ENCODE results near the gene REEP3. TPM values are rescaled to one million over a fixed set of nuclear protein-coding genes. Genes with fewer than 3 reads are reported as not detected.

Gene REEP3
- polyA plus RNA-seq, 1 donor from 2014 or later = 6.9 TPM

GRCh38 chr10:63483983-63484382 lies 37.2 kb upstream of the REEP3 start:
- H3K27me3 ChIP-seq (ENCODE audit: insufficient read depth, low read depth, low read length) = no peaks in the 10 kb centered on the region
- H3K36me3 ChIP-seq (ENCODE audit: insufficient read depth, low read length) = no peaks in the 10 kb centered on the region
- H3K79me2 ChIP-seq (replicated peaks; ENCODE audit: insufficient read depth, low read length) = peaks cover 17% of the 10 kb centered on the region
- no peak overlapping the region for H3K4me3 ChIP-seq (ENCODE audit: low read length)
- no peaks in the 10 kb centered on the region for H4K20me1 ChIP-seq (ENCODE audit: insufficient read depth)
- no peaks in the 10 kb centered on the region for H3F3A ChIP-seq (ENCODE audit: insufficient read depth, low read length, poor library complexity, severe bottlenecking)
- no peak overlapping the region for H3K4me2 ChIP-seq (ENCODE audit: low read length)
- H3K9ac ChIP-seq (ENCODE audit: low read length) = no peak overlapping the region
- H3K27ac ChIP-seq (ENCODE audit: low read length) = no peak overlapping the region
- H3K9me3 ChIP-seq (ENCODE audit: low read length) = no peaks in the 10 kb centered on the region
- TF ChIP-seq EZH2 (IDR thresholded peaks at IDR 0.05; ENCODE audit: borderline replicate concordance, insufficient read depth, low read length, poor library complexity, severe bottlenecking) (no peak), MXI1 (conservative IDR thresholded peaks at IDR 0.05; ENCODE audit: poor library complexity, severe bottlenecking) (no peak), SMC3 (conservative IDR thresholded peaks at IDR 0.05; ENCODE audit: poor library complexity) (no peak), POLR2AphosphoS5 (IDR thresholded peaks at IDR 0.05) (no peak), TAF1 (IDR thresholded peaks at IDR 0.05; ENCODE audit: low read depth) (no peak), EP300 (conservative IDR thresholded peaks at IDR 0.05; ENCODE audit: poor library complexity, severe bottlenecking) (no peak)
- TF ChIP-seq, protein P1, sequence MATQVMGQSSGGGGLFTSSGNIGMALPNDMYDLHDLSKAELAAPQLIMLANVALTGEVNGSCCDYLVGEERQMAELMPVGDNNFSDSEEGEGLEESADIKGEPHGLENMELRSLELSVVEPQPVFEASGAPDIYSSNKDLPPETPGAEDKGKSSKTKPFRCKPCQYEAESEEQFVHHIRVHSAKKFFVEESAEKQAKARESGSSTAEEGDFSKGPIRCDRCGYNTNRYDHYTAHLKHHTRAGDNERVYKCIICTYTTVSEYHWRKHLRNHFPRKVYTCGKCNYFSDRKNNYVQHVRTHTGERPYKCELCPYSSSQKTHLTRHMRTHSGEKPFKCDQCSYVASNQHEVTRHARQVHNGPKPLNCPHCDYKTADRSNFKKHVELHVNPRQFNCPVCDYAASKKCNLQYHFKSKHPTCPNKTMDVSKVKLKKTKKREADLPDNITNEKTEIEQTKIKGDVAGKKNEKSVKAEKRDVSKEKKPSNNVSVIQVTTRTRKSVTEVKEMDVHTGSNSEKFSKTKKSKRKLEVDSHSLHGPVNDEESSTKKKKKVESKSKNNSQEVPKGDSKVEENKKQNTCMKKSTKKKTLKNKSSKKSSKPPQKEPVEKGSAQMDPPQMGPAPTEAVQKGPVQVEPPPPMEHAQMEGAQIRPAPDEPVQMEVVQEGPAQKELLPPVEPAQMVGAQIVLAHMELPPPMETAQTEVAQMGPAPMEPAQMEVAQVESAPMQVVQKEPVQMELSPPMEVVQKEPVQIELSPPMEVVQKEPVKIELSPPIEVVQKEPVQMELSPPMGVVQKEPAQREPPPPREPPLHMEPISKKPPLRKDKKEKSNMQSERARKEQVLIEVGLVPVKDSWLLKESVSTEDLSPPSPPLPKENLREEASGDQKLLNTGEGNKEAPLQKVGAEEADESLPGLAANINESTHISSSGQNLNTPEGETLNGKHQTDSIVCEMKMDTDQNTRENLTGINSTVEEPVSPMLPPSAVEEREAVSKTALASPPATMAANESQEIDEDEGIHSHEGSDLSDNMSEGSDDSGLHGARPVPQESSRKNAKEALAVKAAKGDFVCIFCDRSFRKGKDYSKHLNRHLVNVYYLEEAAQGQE (IDR thresholded peaks at IDR 0.05; ENCODE audit: borderline replicate concordance) = no peak
- H3K9me2 ChIP-seq (ENCODE audit: insufficient read depth, low read length) = no peaks in the 10 kb centered on the region
- H2AFZ ChIP-seq (ENCODE audit: low read depth, low read length) = no peak overlapping the region

DNA sequence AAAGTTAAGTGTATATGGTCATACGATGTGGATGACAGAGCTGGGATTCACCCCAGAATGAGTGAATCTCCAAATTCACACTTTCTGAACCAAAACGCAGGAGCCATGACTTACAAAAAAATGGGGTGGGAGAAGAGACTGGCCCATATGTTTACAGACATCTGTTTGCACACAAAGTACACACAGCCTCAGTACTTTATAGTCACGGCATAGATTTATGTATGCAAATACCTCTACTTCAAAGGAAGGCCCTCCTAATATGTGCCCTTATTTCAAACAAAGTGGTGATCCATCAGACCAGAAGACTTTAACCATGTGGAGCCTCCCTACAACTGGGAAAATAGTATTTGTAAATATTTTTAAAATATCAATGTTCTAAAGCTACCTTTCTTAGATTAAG lies 33.2 kb upstream of the REEP3 start:
- H3K4me2 ChIP-seq (ENCODE audit: low read length) = no peak overlapping the region
- no peaks in the 10 kb centered on the region for H3K27me3 ChIP-seq (ENCODE audit: insufficient read depth, low read depth, low read length)
- no peak overlapping the region for H3K4me3 ChIP-seq (ENCODE audit: low read length)
- no peaks in the 10 kb centered on the region for H3K9me2 ChIP-seq (ENCODE audit: insufficient read depth, low read length)
- H4K20me1 ChIP-seq (ENCODE audit: insufficient read depth) = no peaks in the 10 kb centered on the region
- no peaks in the 10 kb centered on the region for H3K36me3 ChIP-seq (ENCODE audit: insufficient read depth, low read length)
- no peak overlapping the region for H3K9ac ChIP-seq (ENCODE audit: low read length)
- no peak overlapping the region for H3K27ac ChIP-seq (ENCODE audit: low read length)
- peaks cover 31% of the 10 kb centered on the region for H3K79me2 ChIP-seq (replicated peaks; ENCODE audit: insufficient read depth, low read length)
- H3F3A ChIP-seq (ENCODE audit: insufficient read depth, low read length, poor library complexity, severe bottlenecking) = no peaks in the 10 kb centered on the region
- no peak for TF ChIP-seq EZH2 (IDR thresholded peaks at IDR 0.05; ENCODE audit: borderline replicate concordance, insufficient read depth, low read length, poor library complexity, severe bottlenecking)
- TF ChIP-seq RAD21 (conservative IDR thresholded peaks at IDR 0.05) = no peak
- TF ChIP-seq SMC3 (conservative IDR thresholded peaks at IDR 0.05; ENCODE audit: poor library complexity) = no peak
- TF ChIP-seq MXI1 (conservative IDR thresholded peaks at IDR 0.05; ENCODE audit: poor library complexity, severe bottlenecking) = no peak
- no peak for TF ChIP-seq POLR2AphosphoS5 (IDR thresholded peaks at IDR 0.05)
- no peaks in the 10 kb centered on the region for H3K9me3 ChIP-seq (ENCODE audit: low read length)
- no peak overlapping the region for H2AFZ ChIP-seq (ENCODE audit: low read depth, low read length)

DNA sequence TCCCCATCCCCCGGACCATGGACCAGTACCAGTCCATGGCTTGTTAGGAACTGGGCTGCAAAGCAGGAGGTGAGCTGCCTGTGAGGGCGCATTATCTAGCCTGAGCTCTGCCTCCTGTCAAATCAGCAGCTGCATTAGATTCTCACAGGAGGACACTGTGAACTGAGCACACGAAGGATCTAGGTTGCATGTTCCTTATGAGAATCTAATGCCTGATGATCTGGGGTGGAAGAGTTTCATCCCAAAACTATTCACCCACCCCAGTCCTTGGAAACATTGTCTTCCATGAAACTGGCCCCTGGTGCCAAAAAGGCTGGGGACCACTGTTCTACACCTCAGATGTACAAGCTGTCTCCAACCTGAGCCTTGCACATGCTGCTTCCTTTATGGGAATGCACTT lies 31.4 kb upstream of the REEP3 start:
- Histone ChIP-seq H3K4me3 (ENCODE audit: low read length) (no peak overlapping the region), H4K20me1 (ENCODE audit: insufficient read depth) (no peaks in the 10 kb centered on the region), H3K27ac (ENCODE audit: low read length) (no peak overlapping the region), H3K9me3 (ENCODE audit: low read length) (no peaks in the 10 kb centered on the region), H3K9me2 (ENCODE audit: insufficient read depth, low read length) (no peaks in the 10 kb centered on the region), H3K36me3 (ENCODE audit: insufficient read depth, low read length) (no peaks in the 10 kb centered on the region), H3K4me2 (ENCODE audit: low read length) (no peak overlapping the region), H2AFZ (ENCODE audit: low read depth, low read length) (no peak overlapping the region), H3K79me2 (replicated peaks; ENCODE audit: insufficient read depth, low read length) (peaks cover 32% of the 10 kb centered on the region), H3K27me3 (ENCODE audit: insufficient read depth, low read depth, low read length) (no peaks in the 10 kb centered on the region), H3K9ac (ENCODE audit: low read length) (no peak overlapping the region), H3F3A (ENCODE audit: insufficient read depth, low read length, poor library complexity, severe bottlenecking) (no peaks in the 10 kb centered on the region)
- no peak for TF ChIP-seq RAD21 (conservative IDR thresholded peaks at IDR 0.05)
- TF ChIP-seq, protein P2, sequence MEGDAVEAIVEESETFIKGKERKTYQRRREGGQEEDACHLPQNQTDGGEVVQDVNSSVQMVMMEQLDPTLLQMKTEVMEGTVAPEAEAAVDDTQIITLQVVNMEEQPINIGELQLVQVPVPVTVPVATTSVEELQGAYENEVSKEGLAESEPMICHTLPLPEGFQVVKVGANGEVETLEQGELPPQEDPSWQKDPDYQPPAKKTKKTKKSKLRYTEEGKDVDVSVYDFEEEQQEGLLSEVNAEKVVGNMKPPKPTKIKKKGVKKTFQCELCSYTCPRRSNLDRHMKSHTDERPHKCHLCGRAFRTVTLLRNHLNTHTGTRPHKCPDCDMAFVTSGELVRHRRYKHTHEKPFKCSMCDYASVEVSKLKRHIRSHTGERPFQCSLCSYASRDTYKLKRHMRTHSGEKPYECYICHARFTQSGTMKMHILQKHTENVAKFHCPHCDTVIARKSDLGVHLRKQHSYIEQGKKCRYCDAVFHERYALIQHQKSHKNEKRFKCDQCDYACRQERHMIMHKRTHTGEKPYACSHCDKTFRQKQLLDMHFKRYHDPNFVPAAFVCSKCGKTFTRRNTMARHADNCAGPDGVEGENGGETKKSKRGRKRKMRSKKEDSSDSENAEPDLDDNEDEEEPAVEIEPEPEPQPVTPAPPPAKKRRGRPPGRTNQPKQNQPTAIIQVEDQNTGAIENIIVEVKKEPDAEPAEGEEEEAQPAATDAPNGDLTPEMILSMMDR (IDR thresholded peaks at IDR 0.05; ENCODE audit: poor library complexity, severe bottlenecking) = no peak
- no peak for TF ChIP-seq POLR2AphosphoS5 (IDR thresholded peaks at IDR 0.05)
- no peak for TF ChIP-seq SMC3 (conservative IDR thresholded peaks at IDR 0.05; ENCODE audit: poor library complexity)
- no peak for TF ChIP-seq TAF1 (IDR thresholded peaks at IDR 0.05; ENCODE audit: low read depth)
- no peak for TF ChIP-seq EP300 (conservative IDR thresholded peaks at IDR 0.05; ENCODE audit: poor library complexity, severe bottlenecking)
- TF ChIP-seq, protein P1 (IDR thresholded peaks at IDR 0.05; ENCODE audit: borderline replicate concordance) = no peak
- no peak for TF ChIP-seq EZH2 (IDR thresholded peaks at IDR 0.05; ENCODE audit: borderline replicate concordance, insufficient read depth, low read length, poor library complexity, severe bottlenecking)
- TF ChIP-seq MXI1 (conservative IDR thresholded peaks at IDR 0.05; ENCODE audit: poor library complexity, severe bottlenecking) = no peak
